HT-29 (cell line): ENCODE results near the gene ALG3. TPM values are rescaled to one million over a fixed set of nuclear protein-coding genes. Genes with fewer than 3 reads are reported as not detected.

Source experiments
- DNase-seq: peaks from one replicate; pipeline ENCODE4 v3.0.0-alpha.2; 2015; ENCODE audit warnings: low spot score
- total RNA-seq: library from RNA; depleted of rRNA; stranded (reverse); fragments of >200 nt; shearing (Covaris generic); gene quantifications from 2 replicates; pipeline ENCODE4 v1.2.3, GENCODE V29; 2014

ALG3 gene
- total RNA-seq, 1 experiment from 2014 or later, result 117 TPM

DNA sequence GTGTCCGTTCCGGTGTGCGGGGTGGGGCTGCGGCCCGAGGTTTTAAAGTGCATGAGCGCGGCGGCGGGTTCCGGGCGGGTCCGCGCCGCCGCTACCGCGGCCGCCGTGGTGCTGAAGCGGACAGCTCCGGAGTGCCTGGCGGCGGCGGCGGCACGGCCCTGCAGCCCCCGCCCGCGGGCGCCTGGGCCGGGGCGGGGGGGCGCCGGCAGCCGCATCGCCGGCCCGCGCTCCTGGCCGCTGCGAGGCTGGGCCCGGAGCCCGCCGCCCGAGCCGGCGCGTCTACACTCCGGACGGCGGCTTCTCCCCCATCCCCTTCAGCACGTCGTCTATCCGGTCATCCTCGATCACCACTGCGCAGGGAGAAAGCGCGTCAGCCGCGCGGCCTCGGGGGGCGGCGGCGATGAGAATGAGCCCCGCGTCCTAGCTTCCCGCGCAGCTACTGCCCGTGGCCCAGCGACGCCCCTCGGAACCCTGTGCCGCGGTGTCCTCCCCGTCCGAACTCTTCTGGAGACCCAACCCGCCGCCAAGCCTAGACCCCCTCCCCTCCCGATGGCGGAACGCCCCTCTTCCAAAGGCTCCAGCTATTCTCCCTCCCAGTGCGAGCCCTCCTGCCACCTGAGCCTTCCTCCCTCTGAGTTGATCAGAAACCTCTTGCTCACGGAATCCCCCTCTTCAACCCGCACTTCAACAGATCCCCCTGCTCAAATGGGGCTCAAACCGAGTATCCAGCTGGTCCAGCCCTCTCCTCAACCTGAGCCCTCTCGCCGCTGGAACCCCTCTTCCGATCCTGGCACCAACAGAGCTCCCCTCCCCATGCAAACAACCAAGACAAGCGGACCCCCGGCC, 11.3 kb upstream of the ALG3 start:
- no peak for DNase-seq

DNA sequence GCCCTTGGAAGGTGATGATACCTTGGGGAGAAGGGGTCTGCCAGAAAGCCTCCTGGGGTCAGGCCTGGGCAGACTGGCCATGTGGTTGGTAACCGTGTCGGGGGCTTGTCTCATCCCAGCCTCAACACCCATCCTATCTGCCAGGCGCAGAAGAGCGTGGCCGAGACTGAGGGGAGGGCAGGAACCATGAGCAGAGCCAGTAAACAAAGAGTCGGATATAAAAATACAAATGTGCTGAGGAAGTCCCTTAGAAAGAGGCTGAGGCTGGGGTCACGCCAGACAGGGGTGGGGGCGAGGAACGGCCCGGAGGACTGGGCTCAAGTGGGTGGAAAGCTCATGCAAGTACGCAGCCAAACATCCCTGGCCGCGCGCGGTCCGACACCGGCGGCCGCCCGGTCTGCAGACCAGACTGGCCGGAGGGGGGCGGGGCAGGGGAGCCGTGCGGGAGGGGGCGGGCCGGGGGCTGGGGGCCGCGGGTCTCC, 10.7 kb upstream of the ALG3 start:
- no peak for DNase-seq

GRCh38 chr3:184258926-184259325, 10.2 kb upstream of the ALG3 start:
- no peak for DNase-seq

- no peak for DNase-seq
Observed at GRCh38 chr3:184257083-184257915, 8.5 kb upstream of the ALG3 start.

DNA sequence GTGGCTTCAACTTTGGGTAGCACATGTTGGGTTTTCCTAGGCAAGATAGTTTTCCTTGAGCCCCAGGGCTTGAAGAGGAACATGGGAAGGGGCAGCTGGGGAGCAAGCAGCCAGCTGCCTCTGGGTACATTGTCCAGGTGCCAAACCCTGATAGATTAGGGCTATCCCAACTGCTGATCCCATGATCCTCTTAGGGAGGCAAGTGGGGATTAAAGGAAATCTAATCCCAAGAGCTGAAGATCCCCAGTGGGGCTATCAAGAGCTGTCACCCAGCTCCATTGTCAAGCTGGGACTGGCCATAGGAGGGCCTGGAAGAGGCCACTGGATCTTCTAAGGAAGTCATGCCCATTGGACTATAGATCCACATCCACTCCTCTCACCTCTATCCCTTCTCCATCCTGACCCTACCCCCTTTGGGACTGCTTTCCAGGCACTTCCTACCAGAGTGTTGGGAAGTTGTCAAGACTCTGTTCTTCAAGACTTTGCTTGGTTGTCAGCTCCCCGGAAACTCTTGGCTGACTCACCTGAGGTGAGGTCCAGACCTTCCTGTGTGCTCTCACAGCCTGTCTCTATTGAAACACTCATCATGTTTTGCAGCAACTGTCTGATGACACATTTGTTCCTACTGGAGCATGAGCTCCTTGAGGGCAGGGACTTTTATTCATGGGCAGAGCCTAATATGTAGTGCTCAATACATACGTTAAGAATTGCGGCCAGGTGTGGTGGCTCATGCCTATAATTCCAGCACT, 6.7 kb upstream of the ALG3 start:
- DNase-seq, result no peak

- peak; percentile 99 for DNase-seq
Observed at GRCh38 chr3:184250167-184250828, 1.5 kb upstream of the ALG3 start.

DNA sequence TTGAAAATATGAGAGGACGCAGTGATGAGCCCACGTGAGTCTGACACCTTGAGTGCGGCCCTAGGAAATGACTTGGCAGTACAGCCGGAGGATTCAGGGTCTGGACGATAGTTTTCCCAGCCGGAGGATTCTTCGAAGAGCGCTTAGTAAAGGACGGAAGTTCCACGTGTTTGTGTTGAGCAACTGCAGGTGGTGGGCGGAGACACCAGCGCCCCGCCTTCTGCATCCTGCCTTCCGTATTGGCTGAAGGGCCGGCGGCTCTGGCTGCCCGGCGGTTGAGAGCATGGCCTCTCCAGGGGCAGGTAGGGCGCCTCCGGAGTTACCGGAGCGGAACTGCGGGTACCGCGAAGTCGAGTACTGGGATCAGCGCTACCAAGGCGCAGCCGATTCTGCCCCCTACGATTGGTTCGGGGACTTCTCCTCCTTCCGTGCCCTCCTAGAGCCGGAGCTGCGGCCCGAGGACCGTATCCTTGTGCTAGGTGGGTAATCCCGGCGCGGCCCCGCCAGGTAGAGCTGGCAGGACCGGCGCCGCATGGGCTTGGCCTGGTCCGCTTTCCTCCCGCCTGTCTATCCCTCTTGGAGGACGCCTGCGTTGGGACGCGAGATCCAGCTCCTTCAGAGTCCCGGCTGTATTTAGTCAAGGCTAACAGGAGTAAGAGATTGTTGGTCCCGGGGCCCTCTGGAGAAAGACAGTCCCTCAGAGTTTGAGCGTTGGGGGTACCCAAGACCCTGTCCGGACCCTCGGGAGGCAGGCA, 827 bp upstream of the ALG3 start, which contains the start of gene EEF1AKMT4:
EEF1AKMT4 (plus strand) TSS at position 261 of the 755 bp plus-strand sequence; CDS start at position 284, 23 bp downstream.
- DNase-seq, result peak; percentile 98

- no peak for DNase-seq
Observed at GRCh38 chr3:184242297-184242685, 6.5 kb downstream of the ALG3 start.

DNA sequence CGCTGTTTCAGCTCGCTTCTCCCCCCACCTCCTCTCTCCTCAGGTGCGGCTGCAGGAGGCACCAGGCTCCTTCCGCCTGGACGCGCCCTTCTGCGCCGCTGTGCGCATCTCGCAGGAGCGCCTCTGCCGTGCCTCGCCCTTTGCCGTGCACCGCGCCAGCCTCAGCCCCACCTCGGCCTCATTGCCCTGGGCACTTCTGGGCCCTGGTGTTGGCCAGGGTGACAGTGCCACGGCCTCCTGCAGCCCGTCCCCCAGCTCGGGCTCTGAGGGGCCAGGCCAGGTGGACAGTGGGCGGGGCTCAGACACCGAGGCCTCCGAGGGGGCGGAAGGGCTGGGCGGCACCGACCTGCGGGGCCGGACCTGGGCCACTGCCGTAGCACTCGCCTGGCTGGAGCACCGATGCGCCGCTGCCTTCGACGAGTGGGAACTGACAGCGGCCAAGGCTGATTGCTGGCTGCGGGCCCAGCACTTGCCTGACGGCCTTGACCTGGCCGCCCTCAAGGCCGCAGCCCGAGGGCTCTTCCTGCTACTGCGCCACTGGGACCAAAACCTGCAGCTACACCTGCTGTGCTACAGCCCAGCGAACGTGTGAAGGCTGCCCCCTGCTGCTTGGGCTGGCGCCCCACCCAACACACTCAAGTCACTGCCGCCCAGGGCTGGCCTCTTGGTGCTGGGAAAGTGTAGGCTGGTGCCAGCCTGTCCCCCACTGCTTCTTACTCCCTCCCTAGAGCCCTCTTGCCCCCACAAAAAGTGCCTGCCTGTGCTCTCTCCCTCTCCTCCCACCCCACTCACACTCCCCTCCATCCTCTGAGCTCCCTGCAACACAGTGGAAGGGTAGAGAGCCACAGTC, 7.1 kb downstream of the ALG3 start:
- DNase-seq, result peak; percentile 76

DNA sequence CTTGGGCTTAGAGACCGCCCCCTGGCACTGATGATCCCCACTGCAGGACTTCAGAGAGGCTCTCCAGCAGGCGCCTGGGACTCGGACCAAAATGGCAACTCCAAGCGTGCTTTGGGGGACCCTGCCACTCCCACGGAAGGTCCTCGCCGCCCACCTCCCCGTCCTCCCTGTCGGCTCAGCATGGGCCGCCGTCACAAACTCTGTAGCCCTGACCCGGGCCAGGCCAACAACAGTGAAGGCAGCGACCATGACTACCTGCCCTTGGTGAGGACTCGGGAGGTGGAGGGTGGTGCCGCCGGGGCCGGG, 7.7 kb downstream of the ALG3 start:
- no peak for DNase-seq

DNA sequence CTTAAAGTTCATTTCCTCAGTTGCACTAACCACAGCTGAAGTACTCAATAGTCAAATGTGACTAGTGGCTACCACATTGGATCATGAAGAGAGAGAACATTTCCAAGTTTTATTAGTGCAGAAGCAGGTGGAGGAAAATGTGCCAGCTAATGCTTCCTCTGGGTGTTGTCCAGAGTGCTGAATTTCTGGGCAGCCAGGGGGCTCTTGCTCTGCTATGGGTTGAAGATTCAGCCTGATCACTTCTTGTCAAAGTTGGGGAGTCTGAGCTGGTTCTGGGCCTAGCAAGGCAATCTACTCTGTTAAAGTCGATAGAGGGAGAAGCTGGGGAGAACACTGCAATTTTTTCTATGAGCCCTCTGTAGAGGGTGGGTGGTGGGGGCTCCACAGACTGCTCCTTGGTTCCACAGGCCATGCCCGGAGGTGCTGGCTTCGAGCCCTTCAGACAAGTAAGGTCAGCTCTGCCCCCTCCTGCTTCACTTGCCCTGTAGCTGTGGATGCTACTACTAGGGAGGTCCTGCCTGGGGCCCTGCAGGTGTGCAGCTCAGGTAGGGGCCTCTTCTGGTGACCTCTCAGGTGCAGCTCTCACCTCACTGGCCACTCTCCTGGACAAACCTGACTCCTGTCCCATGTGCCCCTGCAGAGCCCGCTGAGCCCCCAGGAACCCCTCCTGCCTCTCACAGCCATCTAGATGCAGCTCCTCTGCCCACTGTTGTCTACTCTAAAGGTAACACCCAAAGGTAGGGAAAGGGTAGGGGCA, 8.2 kb downstream of the ALG3 start:
- peak; percentile 44 for DNase-seq

GRCh38 chr3:184239708-184240107, 9.1 kb downstream of the ALG3 start:
- DNase-seq, result no peak

- no peak for DNase-seq
Observed at GRCh38 chr3:184239221-184239620, 9.5 kb downstream of the ALG3 start.

- DNase-seq, result no peak
Observed at GRCh38 chr3:184238246-184238818, 10.4 kb downstream of the ALG3 start.

GRCh38 chr3:184237807-184238206, 11.0 kb downstream of the ALG3 start:
- no peak for DNase-seq

DNA sequence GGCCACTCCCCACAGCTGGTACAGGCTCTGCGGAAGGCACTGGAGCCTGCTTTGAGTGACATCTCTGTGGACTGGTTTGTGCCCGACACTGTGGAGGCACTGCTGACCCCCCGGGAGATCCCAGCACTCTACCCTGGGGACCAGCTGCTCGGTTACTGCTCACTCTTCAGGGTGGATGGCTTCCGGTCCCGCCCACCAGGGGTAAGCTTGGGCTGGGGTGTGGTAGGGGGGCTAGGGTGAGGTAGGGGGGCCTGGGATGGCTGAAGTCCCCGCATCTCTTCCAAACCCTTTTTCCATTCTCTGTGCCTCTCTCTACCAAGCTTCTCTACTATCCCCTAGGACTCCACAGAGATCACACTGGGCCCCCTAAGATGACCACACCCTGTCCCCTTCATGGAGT, 11.6 kb downstream of the ALG3 start:
- no peak for DNase-seq

GRCh38 chr3:184236636-184237035, 12.1 kb downstream of the ALG3 start:
- no peak for DNase-seq

DNA sequence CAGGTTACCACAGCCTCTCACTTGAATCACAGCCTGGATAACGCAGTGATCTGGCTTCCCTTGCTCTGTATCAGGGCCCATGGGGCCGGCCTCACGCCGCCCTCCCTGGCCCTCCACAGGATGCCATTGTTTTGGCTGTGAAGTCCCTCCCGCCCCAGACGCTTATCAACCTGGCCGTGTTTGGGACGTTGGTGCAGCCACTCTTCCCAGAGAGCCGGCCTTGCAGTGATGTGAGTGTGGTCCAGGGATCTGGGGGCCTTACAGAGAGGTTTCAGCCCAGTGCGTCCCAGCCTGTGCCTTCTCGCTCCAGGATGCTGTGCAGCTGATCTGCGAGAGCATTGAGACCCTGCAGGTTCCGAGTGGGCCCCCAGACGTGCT, 12.7 kb downstream of the ALG3 start:
- DNase-seq, result no peak
